Coronary artery (tissue), 2 donors: ENCODE measurements around the gene MESP1.
"Not testable (repeated sequence)": the region's sequence is repeated elsewhere in the genome, so short reads cannot be mapped to it uniquely, and the experiment has no call there.

Experiments
- DNase-seq: peaks from one replicate; pipeline ENCODE4 v3.0.0-alpha.2; 2017; ENCODE audit warnings: low spot score
- H3K27ac ChIP-seq, 2 donors: fragments of 200-600 bp; sonication (generic); one replicate each; pipeline ENCODE4 v1.5.1; 2016 to 2019
- H3K4me3 ChIP-seq: fragments of 200-600 bp; sonication (generic); 2 replicates; pipeline ENCODE4 v1.5.1; 2016; ENCODE audit warnings: mild to moderate bottlenecking, moderate library complexity
- TF ChIP-seq, protein P1 (sequence below): fragments of 200-600 bp; sonication (generic); IDR thresholded peaks from one replicate; pipeline ENCODE4 v1.5.1; 2019; ENCODE audit warnings: antibody characterized with exemption

Gene MESP1

DNA sequence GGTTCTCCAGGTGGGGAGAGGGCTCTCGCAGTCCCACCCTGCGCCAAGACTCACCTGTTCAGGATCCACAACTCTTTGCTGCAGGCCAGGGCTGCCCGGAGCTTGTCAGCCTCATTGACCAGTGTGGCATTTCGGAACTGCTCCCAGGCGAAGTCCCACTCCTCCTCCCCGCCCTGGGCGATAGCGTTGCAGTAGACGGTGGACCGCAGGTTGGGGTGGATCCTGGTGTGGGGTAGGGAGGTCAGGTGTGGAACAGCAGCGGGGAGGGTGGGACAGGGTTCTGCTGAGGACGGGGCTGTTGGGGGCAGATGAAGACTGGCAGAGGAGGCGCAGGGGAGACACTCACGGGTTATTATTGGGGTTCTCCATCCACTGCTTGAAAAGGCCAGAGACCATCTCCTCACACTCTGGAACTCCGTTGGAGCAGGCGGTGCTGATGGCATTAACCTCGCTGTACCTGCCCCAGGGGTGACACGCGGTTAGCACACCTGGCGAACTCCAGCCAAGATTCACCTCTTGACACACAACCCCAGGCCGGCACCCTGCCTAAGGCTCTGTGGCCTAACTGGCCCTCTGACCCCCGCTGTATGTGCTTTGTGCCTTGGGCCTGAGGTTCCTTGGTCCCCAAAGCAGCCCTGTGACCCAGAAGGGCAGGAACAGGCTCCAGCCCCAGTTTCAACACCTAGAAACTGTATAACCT, 41.2 kb upstream of the MESP1 start:
- no peak for DNase-seq
- TF ChIP-seq, protein P1, sequence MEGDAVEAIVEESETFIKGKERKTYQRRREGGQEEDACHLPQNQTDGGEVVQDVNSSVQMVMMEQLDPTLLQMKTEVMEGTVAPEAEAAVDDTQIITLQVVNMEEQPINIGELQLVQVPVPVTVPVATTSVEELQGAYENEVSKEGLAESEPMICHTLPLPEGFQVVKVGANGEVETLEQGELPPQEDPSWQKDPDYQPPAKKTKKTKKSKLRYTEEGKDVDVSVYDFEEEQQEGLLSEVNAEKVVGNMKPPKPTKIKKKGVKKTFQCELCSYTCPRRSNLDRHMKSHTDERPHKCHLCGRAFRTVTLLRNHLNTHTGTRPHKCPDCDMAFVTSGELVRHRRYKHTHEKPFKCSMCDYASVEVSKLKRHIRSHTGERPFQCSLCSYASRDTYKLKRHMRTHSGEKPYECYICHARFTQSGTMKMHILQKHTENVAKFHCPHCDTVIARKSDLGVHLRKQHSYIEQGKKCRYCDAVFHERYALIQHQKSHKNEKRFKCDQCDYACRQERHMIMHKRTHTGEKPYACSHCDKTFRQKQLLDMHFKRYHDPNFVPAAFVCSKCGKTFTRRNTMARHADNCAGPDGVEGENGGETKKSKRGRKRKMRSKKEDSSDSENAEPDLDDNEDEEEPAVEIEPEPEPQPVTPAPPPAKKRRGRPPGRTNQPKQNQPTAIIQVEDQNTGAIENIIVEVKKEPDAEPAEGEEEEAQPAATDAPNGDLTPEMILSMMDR: no peak

DNA sequence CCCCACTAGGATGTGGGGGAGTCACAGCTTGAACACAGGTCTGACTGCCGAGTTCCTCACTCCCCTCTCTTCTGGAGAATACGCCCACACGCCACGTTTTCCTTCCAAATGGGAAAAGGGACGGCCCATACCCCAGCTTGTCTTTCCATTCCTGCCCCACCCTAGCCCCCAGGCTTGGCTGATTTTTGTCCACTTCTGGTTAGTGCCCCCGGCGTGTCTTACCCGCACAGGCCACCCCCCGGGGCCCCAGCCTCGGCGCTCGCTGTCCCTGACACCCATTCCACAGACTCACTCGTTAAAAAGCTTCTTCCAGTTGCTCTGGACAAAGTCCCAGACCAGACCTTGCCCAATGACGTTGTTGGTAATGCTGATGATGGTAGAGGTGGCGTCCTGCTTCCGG, 39.6 kb upstream of the MESP1 start:
- Histone ChIP-seq H3K27ac (no peak overlapping the region), H3K4me3 (no peak overlapping the region)
- TF ChIP-seq, protein P1: no peak
- DNase-seq: no peak

More for the DNA sequence above, 41.2 kb upstream of the MESP1 start:
- no peak overlapping the region for H3K4me3 ChIP-seq
- H3K27ac ChIP-seq: no peak overlapping the region

- TF ChIP-seq, protein P1: no peak
- H3K27ac ChIP-seq: no peak overlapping the region
These were observed 39.2 kb upstream of the MESP1 start for GRCh38 chr15:89790206-89790605.

GRCh38 chr15:89788585-89788984, 37.5 kb upstream of the MESP1 start:
- not testable (repeated sequence) for DNase-seq, H3K4me3 ChIP-seq, H3K27ac ChIP-seq

More at GRCh38 chr15:89790206-89790605, 39.2 kb upstream of the MESP1 start:
- no peak for DNase-seq
- no peak overlapping the region for H3K4me3 ChIP-seq

GRCh38 chr15:89787944-89788343, 36.9 kb upstream of the MESP1 start:
- H3K27ac ChIP-seq: no peak overlapping the region
- TF ChIP-seq, protein P1: no peak
- no peak for DNase-seq
- no peak overlapping the region for H3K4me3 ChIP-seq

GRCh38 chr15:89785774-89786140, 34.7 kb upstream of the MESP1 start:
- TF ChIP-seq, protein P1: no peak
- Histone ChIP-seq H3K27ac (no peak overlapping the region), H3K4me3 (no peak overlapping the region)
- DNase-seq: no peak

GRCh38 chr15:89785064-89785773, 34.2 kb upstream of the MESP1 start:
- DNase-seq: no peak
- H3K27ac ChIP-seq: no peak overlapping the region
- no peak overlapping the region for H3K4me3 ChIP-seq
- TF ChIP-seq, protein P1: no peak
